Ramos (cell line): ENCODE results near the gene ANOS1.
"Not testable (repeated sequence)": the region's sequence is repeated elsewhere in the genome, so short reads cannot be mapped to it uniquely, and the experiment has no call there.

Source experiments
- in situ Hi-C: fragments of 300-500 bp; cut with MboI; formaldehyde crosslinking; loops from one replicate; pipeline ENCODE4 v1.14.3; 2022; ENCODE audit warnings: low sequenced_read_pairs; ENCODE audit not compliant: unreplicated experiment

The ANOS1 gene

DNA sequence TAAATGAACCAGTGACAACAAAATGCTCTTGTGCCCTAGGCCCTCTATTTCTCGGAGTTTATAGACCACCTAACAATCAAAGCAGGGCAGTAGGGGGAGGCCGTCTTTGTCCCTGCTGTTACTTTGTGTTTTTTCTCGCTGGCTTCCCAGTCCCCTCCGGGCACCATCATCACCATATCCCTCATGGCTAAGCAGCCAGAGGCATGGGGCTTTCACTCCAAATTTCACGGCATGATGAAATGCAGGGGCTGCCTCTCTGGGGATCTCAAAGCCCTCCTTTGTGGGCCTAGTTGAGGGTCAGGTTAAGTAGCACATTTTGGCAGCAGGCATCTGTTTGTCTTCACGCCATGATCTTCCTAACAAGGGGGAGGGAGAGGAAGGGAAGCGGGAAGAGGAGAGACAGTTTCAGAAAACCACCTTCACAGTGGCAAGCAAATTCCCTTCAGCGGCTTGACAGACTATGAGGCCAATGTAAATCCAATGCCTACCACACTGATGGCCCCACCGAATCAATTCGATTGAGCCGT lies 91.9 kb downstream of the ANOS1 start:
- in situ Hi-C loops = no loop called here

DNA sequence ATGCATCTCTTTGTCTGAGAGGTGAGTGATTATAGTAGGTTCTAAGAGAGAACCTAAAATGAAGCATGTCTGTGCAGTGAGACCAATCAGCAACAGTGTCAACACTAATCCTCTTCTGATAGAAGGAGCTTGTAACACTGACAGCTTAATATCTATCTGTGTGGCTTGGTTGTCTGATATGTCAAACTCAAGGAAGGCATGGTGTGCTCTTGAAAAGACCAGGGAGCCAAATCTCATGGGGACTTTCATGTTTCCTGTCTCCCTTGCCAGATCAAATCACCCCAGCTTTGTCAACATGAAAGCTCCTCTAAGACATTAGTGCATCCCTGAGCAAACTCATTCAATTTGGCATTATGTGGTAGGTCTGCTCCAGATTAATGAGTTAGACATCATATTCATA lies 95.4 kb downstream of the ANOS1 start:
- in situ Hi-C loops = no loop called here

DNA sequence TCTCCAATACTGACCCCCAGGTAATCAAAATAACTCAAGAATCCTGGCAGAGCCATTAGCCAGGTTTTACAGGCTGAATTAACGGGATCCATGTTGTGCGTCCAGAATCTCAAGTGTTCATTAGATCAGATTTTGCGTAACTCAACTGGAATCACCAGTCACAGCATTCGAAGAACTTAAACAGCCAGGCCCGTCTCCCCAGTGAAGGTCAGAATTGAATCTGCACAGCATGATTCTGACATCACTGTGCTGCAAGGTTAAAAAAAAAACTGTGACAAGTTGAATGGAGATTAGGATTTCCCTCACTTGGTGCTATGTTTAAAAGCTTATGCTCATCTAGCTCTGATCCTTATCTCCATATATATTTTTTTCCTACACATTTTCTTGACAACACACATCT lies 96.1 kb downstream of the ANOS1 start:
- in situ Hi-C loops = no loop called here

DNA sequence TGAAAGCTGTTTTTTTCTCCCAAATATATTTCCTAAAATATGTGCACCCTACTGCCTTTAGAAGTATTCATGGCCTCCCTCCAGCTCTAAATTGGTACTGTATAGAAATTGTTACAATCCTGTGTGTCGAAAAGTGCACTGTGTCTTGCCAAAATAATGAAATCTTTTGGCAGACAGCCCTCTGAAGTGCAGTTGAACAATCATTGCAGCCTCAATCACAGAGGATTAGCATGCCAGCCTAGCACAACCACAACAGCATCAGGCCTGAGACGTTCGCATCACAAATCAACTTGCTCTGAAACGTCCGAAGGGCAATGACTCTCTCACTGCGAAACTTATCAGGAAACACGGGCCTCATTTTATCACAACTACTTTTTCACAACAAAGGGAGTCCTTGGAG lies 99.0 kb downstream of the ANOS1 start:
- in situ Hi-C loops = no loop called here

DNA sequence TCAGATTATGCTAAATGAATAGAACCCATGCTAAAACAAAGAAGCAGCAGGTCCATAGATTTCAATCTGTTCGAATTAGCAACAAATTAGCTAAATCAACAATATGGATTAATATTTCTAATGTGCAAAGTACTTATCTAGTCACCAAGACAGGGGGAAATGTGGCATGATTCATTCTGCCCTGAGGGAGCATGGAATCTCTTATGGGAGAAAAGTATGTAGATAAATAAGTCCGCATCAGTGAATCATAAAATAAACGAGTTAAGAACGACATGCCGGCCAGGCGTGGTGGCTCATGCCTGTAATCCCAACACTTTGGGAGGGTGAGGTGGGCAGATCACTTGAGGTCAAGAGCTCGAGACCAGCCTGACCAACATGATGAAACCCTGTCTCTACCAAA lies 102.1 kb downstream of the ANOS1 start:
- in situ Hi-C loops = no loop called here

DNA sequence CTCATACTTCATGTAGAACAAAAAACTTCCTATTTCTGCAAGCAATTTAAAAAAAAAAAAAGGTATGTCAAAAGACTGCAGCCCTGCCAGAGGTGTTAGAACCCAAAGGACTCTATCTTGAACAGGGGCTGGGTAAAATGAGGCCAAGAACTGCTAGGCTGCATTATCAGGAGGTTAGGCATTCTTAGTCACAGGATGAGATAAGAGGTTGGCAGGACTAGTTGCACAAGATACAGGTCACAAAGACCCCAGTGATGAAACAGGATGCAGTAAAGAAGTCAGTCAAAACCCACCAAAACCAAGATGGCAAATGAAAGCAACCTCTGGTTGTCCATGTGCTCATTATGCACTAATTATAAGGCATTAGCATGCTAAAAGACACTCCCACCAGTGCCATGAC lies 104.1 kb downstream of the ANOS1 start:
- in situ Hi-C loops = no loop called here

DNA sequence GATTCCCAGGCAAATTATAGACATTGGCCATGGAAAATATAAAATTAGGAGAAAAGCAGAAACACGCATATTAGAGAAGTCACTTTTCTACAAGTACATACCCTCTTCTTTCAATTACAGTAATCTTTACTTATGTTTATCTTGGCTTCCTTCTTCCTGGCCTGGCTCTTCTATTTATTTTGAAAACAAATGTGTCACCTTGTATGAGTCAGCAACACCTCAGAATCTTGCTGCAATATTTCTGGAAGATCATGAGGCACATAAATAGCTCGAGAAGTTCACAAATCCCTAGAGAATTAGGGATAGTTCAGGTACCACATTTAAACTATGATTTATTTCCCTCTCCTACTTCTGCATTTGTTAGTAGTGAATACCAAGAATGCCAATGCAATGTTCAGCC lies 124.6 kb downstream of the ANOS1 start:
- in situ Hi-C loops = no loop called here

DNA sequence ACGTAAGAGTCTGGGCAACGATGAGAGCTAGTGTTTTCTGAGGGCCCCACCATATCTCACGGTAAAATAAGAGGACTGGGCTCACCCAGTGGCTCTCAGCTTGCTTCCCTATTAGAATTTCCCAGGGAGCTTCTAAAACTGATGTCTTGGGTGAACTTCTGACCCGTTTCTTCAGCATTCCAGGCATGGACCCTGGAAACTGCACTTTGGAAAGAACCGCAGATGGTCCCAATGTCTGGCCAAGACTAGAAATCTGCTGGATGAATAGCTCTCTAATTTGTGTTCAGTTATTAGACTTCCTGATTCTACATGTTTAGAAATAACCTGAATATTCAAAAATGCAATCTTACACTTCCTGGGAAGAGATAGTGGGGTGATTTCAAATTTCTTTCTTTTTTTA lies 127.8 kb downstream of the ANOS1 start:
- in situ Hi-C loops = no loop called here

DNA sequence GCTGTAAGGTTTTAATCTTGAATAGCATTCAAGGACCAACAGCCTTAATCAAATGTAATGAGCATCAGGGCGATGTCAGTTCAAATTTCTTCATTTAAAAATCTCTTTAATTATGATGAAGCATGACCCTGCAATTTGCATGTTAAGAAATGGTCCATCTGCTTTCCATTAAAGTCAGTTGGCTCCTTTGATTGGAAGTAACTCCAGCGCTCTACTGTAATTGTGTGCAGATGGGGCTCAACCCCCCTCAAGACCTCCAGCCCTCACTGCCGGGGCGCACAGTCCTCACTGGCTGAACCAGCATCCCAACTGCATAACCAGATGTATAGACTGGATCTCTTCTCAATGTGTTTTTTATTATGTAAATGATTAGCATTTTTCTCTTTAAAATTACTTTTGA lies 140.4 kb downstream of the ANOS1 start:
- in situ Hi-C loops = no loop called here

DNA sequence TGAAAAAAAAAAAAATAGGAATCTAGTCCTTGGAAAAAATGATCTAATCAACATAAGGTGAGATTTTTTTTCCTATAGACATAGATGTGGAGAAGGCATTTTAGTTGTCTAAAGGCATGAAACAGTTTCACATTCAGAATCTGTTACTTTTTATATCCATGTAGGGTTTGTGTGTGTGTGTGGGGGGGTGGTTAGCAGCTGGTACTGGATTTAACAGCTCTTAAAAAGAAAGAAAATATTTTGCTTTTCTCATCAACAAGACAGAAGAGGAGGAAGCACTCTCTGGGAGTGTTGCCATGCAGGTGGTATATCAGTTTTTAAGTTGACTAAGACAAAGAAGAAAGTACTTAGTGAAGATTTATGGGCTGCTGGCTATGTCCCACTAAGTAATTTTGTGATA lies 145.0 kb downstream of the ANOS1 start:
- in situ Hi-C loops = no loop called here

DNA sequence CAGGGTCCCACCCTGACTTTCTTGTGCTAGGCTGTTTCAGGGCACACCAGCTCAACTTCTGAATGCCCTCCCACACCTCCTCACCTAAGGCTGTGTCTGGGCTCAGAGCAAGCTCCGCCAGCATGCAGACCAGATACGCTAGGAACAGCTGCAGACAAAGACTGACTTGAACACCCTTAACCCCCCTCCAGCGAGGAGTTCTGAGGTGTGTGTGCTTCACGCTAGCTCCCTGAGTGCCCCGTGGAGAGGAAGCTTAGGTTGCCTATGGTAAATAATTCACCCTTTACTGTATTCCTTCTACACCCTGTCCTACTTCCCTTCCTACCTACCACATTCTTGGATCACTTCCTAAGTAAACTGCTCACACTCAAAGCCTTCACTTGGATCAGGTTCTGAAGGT lies 152.3 kb downstream of the ANOS1 start:
- in situ Hi-C loops = no loop called here

DNA sequence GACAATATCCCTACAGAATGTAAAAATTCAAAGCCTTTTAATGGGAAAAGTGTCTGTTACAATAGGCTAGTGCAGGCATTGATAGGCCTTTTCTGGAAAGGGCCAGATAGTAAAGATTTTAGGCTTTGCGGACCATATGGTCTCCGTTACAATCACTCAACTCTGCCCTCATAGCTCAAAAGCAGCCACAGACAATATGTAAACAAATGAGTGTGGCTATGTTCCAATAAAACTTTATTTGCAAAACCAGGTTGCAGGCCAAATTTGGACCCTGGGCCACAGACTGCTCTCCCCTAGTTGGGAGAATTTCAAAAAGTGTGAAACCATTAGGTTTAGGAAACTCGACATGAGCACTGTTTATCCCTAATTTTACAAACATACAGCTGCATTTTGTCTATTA lies 155.1 kb downstream of the ANOS1 start:
- in situ Hi-C loops = no loop called here

DNA sequence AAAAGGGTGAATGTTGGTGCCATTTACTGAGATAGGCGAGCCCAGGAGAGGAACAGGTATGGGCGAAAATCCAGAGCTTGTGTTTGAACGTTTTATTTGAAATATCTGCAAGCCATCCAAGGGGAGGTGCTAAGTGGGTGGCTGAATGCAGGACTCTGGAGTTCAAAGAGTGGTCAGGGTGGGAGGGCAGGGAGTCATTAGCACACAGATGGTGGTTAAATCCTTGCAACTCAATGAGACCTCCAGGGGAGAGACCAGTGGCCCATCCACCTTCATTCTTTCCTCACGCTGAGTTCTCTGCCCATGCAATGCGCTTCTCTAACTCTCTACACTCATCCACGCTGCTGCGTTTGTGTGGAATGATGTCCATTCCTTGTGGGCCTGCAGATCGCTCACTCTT lies 166.2 kb downstream of the ANOS1 start:
- in situ Hi-C loops = no loop called here

DNA sequence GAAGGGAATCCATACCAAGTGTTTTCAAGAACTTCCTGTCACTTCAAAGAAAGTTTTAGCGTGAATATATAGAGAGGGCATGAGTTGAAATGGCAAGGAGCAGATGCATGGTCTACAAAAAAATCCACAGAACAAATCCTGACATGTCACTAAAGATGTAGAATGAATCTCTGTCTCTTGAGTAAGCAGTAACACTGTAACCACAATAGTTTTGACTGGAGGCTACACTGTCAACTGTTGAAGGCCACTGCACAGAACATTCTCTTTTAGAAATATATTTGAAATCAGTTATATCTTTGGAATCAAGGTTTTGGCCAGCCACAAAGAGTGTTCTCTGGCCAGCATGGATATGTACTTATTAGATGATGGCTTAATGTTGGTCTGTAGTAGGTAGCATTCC lies 183.5 kb downstream of the ANOS1 start:
- in situ Hi-C loops = no loop called here

DNA sequence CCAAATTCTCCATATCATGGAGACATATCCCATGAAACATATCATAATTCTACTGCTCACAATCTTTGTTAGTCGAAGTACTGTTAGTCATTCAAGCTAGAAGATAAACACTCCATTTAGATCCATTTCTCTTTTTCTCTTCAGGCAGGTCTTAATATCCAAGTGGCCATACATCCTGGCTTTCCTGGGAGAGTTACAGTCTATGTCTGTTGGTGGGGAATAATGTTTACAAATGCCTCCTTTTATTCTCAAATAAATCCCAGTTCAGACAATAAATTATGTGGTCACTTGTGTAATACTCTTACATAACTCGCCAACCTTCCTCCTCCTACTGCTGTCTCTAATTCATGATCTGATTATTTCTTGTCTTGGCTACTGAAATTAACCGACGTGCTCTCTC lies 185.2 kb downstream of the ANOS1 start:
- in situ Hi-C loops = no loop called here

DNA sequence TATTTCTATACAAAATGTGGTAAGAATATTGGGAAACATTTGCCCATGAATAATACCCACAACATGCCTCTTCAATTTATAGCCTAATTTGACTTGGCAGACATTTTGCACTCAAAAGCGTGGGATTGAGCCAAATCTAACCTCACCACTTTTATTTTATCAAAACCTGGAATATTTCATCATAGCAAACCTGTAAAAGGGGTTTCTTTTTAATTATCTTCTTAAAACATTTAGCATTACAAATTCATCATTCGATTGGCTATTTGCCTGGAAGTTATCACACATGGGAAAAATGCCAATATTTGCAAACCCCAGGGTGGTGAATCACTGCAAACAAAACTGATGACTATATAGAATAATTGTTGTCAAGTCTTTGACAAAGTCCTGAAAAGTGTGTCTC lies 211.1 kb downstream of the ANOS1 start:
- in situ Hi-C loops = no loop called here

DNA sequence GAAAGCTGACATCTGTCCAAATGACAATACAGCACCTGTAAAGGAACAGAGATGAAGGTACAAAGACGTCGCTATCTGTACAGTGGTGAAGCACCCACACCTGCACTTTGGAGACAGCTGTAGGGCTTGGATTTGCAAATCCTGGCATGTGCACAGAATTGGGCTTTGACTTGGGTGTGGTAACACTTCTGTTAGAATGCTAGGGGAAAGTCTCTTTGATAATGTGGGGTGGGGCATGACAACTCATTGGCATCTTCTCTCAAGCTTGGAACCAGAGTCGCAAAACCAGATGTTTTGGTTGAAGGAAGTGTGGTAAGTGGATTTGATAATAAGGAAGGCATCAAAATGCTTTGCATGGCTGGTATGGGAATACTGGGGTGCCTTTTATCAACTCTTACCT lies 211.8 kb downstream of the ANOS1 start:
- in situ Hi-C loops = no loop called here

DNA sequence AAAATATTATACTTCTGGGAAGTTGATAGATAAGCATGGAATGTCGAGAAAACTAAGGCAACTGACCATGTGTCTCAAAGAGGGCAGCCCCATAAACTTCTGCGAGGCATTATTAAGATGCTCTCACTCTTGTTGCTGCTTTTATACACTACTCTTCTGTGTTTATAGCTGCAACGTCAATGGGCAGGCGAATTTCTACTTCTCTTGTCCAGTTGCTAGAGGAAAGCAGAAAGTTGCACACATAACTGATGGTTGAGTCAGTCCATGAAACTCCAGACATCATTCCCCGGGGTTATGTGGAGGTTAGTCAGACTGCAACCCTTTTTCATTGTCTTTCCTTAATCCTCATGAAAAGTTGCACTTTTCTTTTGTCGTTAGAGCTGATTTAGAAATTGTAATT lies 227.5 kb downstream of the ANOS1 start:
- in situ Hi-C loops = no loop called here

DNA sequence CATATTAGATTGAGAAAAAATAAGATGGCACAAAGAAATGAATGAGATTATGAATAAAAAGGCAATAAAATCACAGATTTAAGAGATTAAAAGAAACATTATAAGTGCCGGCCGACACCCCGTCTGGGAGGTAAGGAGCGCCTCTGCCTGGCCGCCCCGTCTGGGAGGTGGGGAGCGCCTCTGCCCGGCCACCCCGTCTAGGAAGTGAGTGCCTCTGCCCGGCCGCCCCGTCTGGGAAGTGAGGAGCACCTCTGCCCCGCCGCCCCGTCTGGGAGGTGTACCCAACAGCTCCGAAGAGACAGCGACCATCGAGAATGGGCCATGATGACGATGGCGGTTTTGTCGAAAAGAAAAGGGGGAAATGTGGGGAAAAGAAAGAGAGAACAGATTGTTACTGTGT lies 229.8 kb downstream of the ANOS1 start:
- in situ Hi-C loops = not testable (repeated sequence)

DNA sequence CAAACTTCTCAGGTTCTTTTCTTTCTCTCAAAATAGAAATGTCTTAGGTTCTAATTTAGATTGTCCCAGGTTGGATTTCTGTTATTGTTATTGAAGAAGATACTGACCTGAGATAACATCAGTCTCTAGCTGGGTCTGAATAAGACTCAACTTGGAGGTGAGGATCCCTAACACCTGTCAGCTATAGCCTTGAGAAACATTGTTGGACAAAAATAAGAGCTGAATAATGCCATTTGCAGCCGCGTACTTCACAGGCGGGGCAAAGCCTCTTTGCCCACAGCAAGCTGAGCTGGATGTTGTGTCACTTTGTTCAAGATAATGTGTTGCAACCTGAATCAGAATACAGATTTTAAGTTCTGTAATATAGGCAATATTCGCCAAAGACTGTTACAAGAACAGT lies 231.7 kb downstream of the ANOS1 start:
- in situ Hi-C loops = no loop called here

DNA sequence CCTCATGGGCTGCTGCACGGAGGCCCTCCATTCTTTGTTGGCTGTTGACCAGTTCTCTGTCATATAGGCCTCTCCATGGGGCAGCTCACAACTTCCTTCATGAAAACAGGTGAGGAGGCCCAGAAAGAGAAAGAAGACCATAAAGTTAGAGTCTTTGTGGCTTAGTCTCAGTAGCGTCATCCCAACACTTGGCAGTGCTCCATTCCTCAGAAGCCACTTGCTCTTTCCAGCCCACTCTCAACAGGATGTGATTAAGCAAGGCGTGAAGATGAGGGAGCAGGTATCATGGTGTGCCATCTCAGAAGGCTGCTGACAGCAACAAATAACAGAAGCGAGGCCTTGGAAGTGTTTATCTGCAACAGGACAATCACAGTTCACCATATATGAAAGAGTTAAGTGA lies 236.9 kb downstream of the ANOS1 start:
- in situ Hi-C loops = not testable (repeated sequence)

DNA sequence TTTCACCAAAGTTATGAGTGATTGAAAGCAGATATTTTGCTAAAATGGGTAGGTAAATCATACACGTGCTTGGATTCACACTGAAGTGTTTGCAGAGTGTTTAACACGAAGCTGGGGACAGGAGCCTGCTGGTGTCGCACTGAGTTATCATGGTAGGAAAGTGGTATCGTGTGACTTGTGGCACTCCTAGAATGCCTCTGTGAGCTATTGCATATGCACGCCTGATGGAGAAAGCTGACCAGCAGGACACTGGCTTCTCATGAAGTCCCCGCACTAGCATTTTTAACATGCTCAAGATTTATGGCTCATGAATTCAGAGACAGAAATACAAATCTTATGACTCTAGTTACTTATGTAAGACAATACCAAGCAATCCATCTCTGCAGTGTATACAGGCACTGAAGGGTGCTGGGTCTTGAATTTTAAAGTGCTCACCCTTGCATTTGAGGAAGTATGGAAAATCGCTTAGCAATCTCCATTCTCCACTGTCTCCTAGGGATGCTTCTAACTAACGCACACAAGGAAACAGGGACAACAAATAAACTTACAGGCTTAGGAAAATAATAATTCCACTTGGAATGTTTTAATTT lies 247.5 kb downstream of the ANOS1 start:
- in situ Hi-C loops = no loop called here
